AG04450 (cell line): ENCODE results near the gene PPARG. TPM values are rescaled to one million over a fixed set of nuclear protein-coding genes. Genes with fewer than 3 reads are reported as not detected.

Experiments used
- CTCF ChIA-PET: fragments of 300-600, 350-600 bp; formaldehyde crosslinking; extraction: SDS; loops from one replicate; lab custom pipeline; 2022; ENCODE audit warnings: antibody characterized with exemption, inconsistent platforms; lab: Charles Lee
- POLR2A ChIA-PET: fragments of 350-600 bp; formaldehyde crosslinking; extraction: SDS; loops from one replicate; lab custom pipeline; 2021; ENCODE audit warnings: antibody characterized with exemption, inconsistent platforms; lab: Yijun Ruan, JAX
- DNase-seq: peaks from one replicate; pipeline ENCODE4 v3.0.0-alpha.2; 2011; ENCODE audit warnings: low read depth, low spot score
- H3K27ac ChIP-seq: one replicate; pipeline ENCODE4 v1.5.1; 2012; ENCODE audit warnings: low read depth, low read length, control low read depth
- H3K27me3 ChIP-seq: one replicate; pipeline ENCODE4 v1.6.0; 2012; ENCODE audit warnings: low read length; ENCODE audit not compliant: control insufficient read depth, insufficient read depth
- H3K4me3 ChIP-seq: 2 replicates; pipeline ENCODE4 v1.5.1; 2011; ENCODE audit warnings: mild to moderate bottlenecking, low read depth, low read length, control low read depth
- H3K9me3 ChIP-seq: 2 replicates; pipeline ENCODE4 v1.5.1; 2012; ENCODE audit warnings: low read length; ENCODE audit not compliant: control insufficient read depth, insufficient read depth
- polyA plus RNA-seq: library from polyadenylated mRNA; depleted of rRNA; stranded (reverse); fragments of >200 nt; gene quantifications from 2 replicates; pipeline ENCODE4 v1.2.3, GENCODE V29; 2011
- TF ChIP-seq, protein P1 (sequence below): IDR thresholded peaks from 2 replicates; pipeline ENCODE4 v1.5.1; 2011; ENCODE audit warnings: low read depth, low read length, control low read depth, inconsistent platforms

PPARG gene
- polyA plus RNA-seq, 1 experiment = 33.8 TPM

DNA sequence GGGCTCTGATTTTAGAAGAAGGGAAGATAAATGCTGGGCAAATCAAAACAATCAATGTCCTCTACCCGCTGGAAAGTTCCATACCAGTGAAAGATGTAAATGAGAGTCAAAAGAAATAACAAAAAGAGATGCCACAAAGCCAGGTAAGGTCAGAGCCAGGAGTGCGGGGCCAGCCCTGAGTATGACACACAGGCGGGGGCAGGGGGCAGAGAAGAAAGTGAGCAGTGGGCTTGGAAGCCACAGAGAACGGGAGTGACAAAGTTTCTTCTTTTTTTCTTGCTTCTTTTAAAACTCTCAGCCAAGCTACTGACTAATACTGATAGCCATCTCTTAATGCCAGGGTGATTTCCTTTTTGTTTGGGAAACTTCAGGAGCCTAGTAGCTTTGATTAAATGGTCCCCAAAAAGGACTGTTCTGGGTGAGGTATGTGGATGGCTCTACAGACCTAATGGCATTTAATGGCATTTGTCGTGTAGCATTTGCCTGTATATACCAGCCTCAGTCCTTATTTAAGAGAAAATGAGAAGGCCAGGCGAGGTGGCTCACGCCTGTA, 172.3 kb downstream of the PPARG start:
- Histone ChIP-seq H3K27me3 (peaks cover 2% of the 10 kb centered on the region), H3K4me3 (no peak overlapping the region), H3K9me3 (no peaks in the 10 kb centered on the region; the same call in 1 of the 2 replicates), H3K27ac (no peak overlapping the region)
- DNase-seq = no peak
- TF ChIP-seq, protein P1, sequence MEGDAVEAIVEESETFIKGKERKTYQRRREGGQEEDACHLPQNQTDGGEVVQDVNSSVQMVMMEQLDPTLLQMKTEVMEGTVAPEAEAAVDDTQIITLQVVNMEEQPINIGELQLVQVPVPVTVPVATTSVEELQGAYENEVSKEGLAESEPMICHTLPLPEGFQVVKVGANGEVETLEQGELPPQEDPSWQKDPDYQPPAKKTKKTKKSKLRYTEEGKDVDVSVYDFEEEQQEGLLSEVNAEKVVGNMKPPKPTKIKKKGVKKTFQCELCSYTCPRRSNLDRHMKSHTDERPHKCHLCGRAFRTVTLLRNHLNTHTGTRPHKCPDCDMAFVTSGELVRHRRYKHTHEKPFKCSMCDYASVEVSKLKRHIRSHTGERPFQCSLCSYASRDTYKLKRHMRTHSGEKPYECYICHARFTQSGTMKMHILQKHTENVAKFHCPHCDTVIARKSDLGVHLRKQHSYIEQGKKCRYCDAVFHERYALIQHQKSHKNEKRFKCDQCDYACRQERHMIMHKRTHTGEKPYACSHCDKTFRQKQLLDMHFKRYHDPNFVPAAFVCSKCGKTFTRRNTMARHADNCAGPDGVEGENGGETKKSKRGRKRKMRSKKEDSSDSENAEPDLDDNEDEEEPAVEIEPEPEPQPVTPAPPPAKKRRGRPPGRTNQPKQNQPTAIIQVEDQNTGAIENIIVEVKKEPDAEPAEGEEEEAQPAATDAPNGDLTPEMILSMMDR = no peak
- ChIA-PET POLR2A (interaction anchor here (0.6 kb wide), 1 partner anchor 37 kb away, joined by 3 read pairs; no protein-coding TSS in a partner anchor), CTCF (interaction anchor here (1.2 to 2.0 kb wide), 2 partner anchors 18 to 326 kb away, joined by 3 to 4 read pairs; no protein-coding TSS in a partner anchor)

DNA sequence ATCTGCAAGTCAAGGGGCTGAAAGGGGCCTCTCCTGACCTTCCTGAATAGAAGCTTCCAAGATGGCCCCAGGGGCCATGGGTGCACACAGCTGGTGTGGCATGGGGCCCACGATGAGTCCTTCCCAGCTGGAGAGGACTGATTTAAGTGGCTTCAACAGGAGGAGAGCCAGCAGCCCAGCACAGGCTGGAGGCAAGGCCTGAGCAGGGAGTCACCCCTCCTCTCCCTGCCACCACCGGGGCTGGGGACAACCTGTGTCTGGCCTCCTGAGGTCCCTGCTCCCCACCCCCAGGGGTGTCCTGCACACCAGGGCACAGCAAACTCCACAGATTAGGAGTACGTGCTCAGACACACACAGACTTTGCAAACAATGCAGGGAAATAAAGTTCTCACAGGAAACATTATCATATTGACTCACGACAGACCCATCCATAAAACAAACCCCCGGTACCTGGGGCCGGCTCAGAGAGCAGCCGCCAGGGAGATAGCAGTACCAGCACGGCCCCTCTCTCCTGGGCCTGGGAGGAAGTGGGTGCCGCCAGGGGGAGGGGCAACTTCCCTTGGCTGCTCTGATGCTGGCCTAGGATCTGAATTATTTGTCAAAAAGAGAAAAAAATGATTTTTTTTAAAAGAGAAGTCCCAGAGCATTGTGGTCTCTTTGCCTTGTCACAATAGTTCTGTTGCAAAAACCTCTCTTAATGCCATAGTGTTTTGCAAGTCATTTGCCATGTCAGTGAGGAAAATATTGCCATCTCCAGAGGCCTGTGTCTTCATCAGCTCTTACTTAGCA, 173.5 kb downstream of the PPARG start:
- no peak for DNase-seq
- no peak overlapping the region for H3K27ac ChIP-seq
- TF ChIP-seq, protein P1 = no peak
- ChIA-PET CTCF (interaction anchor here (1.2 to 2.0 kb wide), 2 partner anchors 17 to 327 kb away, joined by 3 to 4 read pairs; no protein-coding TSS in a partner anchor), POLR2A (no interaction called here)
- peaks cover 2% of the 10 kb centered on the region for H3K27me3 ChIP-seq
- no peak overlapping the region for H3K4me3 ChIP-seq
- H3K9me3 ChIP-seq = no peaks in the 10 kb centered on the region; the same call in 1 of the 2 replicates

DNA sequence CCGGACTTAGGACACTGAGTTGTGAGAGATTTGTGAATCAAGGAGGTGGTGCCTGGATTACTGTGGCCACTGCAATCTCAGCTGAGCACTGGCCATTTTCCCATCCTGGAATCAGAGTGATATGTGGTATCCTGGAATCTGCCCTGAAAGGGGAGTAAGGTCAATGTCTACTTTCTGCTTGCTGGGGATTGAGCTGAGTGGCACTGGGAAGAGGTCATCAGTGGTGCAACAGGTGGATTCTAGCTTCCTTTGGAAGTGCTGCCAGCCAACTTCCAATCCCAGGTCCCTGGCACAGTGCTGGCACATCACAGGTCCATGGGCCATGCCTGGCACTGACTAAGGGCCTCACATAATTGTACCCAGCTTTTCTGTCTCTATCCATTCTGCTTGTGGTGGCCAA, 174.8 kb downstream of the PPARG start:
- CTCF ChIA-PET = interaction anchor here (0.7 to 0.9 kb wide), 2 partner anchors 16 to 1019 kb away, joined by 3 read pairs; no protein-coding TSS in a partner anchor
- DNase-seq = no peak
- TF ChIP-seq, protein P1 = no peak
- no peak overlapping the region for H3K4me3 ChIP-seq
- peaks cover 5% of the 10 kb centered on the region for H3K27me3 ChIP-seq
- no peak overlapping the region for H3K27ac ChIP-seq
- POLR2A ChIA-PET = no interaction called here
- no peaks in the 10 kb centered on the region; the same call in 1 of the 2 replicates for H3K9me3 ChIP-seq

DNA sequence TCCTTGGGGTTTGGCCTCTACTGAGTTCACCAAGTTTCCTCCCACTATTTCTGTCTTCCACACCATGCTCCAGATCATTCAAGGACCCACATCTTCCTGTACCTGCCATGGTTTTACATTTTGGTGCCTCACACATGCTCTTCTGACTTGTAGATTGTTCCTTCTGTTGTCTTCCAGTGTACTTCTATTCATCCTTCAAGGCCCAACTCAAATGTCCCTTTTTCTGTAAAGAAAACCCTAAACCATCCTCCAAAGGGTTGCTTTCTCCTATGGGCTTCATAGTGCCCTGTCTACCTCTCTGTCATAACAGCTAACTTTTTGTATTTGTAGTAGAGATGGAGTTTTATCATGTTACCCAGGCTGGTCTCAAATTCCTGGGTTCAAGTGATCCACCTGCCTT, 175.3 kb downstream of the PPARG start:
- H3K27me3 ChIP-seq = peaks cover 5% of the 10 kb centered on the region
- H3K4me3 ChIP-seq = no peak overlapping the region
- DNase-seq = no peak
- TF ChIP-seq, protein P1 = no peak
- no peak overlapping the region for H3K27ac ChIP-seq
- H3K9me3 ChIP-seq = no peaks in the 10 kb centered on the region; the same call in 1 of the 2 replicates
- ChIA-PET CTCF (interaction anchor here (0.5 to 1.0 kb wide), 3 partner anchors 15 to 660 kb away, joined by 3 to 4 read pairs (median 3); no protein-coding TSS in a partner anchor), POLR2A (no interaction called here)
